ENCODE measurements around the gene MICAL1.

- TF ChIP-seq CTCF (IDR thresholded peaks at IDR 0.05; ENCODE audit: poor library complexity) (no peak), EZH2phosphoT487 (IDR thresholded peaks at IDR 0.05; ENCODE audit: low read depth, severe bottlenecking, unreplicated experiment) (no peak)
Observed at GRCh38 chr6:109473120-109473519, 17.5 kb upstream of the MICAL1 start.
